ENCODE results near the gene SIGLEC10.
"Not testable (repeated sequence)": the region's sequence is repeated elsewhere in the genome, so short reads cannot be mapped to it uniquely, and the experiment has no call there.

Gene SIGLEC10, protein sequence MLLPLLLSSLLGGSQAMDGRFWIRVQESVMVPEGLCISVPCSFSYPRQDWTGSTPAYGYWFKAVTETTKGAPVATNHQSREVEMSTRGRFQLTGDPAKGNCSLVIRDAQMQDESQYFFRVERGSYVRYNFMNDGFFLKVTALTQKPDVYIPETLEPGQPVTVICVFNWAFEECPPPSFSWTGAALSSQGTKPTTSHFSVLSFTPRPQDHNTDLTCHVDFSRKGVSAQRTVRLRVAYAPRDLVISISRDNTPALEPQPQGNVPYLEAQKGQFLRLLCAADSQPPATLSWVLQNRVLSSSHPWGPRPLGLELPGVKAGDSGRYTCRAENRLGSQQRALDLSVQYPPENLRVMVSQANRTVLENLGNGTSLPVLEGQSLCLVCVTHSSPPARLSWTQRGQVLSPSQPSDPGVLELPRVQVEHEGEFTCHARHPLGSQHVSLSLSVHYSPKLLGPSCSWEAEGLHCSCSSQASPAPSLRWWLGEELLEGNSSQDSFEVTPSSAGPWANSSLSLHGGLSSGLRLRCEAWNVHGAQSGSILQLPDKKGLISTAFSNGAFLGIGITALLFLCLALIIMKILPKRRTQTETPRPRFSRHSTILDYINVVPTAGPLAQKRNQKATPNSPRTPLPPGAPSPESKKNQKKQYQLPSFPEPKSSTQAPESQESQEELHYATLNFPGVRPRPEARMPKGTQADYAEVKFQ

DNA sequence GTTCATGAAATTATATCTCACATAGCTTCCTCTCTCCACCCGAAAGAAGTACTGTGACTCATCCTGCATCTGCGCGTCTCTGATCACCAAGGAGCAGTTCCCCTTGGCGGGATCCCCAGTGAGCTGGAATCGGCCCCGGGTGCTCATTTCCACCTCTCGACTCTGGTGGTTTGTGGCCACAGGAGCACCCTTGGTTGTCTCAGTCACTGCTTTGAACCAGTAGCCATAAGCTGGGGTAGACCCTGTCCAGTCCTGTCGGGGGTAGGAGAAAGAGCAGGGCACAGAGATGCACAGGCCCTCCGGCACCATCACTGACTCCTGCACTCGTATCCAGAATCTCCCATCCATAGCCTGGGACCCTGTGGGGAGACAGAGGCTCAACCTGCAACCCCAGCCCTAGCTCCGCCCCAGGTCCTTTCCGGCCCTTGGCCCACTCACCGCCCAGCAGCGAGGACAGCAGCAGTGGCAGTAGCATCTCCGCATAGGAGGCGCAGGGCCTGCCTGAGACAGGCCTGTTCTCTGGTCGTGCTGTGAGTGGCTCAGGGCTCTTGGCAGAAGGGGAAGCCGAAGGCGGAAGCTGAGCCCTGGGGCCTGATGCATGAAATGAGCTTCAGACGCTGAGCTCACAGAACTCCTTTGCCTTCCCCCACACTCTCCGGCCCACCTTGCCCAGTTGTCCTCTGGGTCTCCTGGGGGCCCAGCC is at the start of gene SIGLEC10:
SIGLEC10 (minus strand) TSS at position 536 of the 703 bp plus-strand sequence; CDS start at position 475, 61 bp downstream.
- DNase-seq = no peak

DNA sequence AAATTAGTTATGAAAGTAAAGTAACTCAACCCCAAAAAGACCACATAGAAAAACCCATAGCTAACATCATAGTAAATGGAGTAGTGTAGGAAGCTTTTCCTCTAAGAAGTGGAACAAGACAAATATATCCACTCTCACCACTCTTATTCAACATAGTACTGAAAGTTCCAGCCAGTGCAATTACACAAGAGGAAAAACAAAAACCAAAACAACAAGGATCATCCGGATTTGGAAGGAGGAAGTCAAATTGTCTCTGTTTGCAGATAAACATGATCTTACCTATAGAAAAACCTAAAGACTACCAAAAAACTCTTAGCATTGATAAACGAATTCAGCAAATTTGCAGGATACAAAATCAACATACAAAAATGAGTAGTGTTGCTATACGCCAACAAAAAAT is 49.3 kb upstream of the SIGLEC10 start:
- DNase-seq = no peak

DNA sequence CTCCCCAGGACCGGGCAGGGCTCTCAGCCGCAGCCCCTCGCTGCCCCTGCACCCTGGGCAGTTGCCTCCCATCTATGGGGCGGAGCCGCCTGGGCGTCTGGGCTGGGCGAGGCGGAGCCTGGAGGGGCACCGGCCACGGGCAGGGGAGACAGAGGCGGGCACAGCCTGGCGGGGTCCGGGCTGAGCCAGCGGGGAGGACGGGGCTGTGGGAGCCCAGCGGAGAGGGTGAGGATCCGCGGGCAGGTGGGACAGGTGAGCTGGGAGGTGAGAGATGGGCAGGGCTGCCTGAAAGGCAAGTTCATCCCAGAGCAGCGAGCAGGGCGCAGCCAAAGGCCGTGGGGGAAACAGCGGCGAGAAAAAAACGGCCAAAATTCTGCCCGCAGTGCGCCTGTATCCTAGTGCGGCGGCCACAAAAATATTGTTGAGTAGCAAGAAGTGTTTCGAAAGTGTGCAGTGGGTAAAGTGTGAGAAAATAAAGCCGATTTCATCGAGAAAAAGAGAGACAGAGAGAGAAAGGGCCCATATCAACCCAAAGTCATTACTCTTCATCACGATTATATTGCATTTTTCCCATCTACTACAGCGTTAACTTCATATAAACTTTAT is 46.6 kb upstream of the SIGLEC10 start:
- DNase-seq = not testable (repeated sequence)

DNA sequence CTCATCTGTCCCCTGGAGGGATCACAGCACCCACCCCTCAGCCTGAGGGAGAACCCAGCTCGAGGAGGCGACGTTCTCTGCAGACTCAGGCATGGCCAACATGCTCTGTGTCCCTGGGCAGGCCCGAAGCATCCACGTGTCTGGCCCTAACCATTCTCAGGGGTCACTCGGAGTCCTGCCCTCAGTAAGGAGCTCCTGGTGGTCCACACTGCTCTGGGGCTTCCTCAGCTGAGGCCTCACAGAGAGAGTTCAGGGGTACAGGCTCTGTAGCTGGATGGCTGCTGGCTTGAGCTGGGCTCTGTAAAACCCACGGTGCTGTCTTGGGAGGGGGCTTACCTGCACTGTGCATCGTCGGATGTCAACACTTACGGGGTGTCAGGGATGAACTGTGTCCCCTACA is 45.2 kb upstream of the SIGLEC10 start:
- no peak for DNase-seq

DNA sequence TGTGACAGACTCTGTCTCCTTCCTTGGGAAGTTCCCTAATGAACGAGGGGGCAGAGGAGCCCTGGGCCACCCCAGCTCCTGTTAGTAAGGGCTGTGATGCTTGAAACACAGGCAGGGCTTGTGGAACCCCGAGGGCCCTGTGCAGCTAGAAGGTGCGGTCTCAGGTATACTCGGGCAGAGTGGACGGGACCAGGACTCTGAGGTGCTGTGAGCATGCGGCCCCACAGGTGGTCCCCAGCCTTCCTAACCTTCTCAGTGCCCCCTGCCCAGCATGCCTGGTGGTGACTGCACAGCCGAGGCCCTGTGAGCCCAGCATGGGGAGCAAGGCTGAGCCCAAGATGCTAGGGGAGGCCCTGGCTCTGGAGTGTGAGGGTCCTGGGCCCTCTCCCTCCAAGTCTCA is 44.8 kb upstream of the SIGLEC10 start:
- DNase-seq = no peak

DNA sequence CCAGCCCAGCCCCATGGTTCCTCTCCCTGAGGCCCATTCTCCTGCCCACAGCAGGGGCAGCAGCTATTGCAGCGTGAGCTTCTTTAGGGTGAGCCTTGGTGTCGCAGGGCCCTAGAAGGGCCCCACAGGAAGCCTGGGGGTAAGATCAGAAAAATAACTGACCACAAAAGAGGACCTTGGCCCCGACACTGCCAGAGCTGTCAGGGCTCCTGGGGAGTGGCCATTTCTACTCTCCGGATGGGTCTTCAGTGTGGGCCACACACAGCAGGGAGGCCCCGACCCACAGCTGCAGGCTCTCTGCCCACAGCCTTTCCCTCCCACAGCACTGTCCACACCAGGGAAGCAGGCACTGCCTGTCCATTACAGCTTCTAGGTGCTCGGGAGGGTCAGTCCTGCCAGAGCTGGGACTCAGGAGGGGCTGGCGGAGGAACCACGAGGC is 44.3 kb upstream of the SIGLEC10 start:
- DNase-seq = no peak

DNA sequence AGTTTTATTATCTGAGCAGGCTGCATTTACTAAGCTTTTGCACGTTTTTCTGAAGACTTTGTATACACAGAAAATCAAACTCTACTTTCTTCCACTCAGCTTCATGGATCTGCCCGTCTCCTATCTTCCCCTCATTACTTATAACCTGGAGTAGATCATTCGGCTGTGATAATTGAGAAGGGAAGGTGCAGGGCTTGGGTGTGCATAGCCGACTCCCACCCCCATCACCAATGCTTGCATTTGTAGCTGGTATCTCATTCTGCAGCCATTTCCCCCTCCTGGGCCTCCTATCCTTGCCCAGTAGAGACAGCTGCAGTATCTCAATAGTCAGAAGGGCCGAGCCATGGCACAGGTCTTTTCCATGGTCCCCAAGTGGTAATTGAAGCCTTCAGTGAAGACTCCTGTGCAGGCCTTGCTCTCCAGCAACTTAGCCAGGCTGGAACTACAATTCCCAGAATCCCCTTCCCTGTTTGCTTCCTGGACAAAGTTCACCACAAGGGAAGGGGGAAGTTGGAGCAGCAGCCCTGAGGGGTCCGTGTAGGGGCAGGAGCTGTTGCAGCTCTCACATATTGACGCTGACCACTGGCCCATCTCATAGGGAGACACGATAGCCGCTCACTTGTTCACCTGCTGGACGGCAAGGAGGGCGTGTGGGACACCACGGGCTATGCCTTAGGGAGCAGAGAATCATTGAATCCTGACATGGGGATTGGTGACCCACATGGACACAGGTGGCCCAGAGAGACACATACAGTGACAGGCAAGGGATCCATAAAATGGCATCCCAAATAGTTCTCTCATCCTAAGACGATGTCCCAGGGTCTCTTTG is 42.9 kb upstream of the SIGLEC10 start:
- no peak for DNase-seq

DNA sequence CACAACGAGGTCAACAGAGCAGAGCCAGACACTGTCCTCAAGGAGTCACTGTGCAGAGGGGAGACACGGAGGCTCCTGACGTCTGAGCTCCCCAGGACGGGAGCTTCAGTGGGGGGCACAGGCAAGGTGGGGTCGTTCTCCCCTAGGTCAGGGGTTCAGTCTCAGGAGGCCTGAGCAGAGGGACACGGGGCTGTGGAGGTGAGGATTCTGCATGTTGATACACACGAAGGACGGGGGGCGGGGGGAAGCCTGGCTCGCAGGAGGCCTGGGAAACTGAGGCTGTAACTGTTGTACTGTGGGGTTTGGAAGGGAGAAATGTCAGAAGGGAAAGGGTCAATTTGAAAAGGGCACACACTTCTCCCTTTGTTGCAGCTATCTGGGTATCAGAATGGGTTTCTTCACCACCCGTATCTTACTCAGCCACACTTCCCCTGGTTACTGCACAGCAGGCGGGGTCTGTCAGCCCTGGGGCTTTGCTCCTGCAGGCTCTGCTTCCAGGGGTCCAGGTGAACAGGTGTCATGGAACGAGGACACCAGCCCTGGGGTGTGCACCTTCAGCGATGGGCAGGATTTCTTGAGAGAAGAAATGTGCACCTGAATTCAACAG is 41.6 kb upstream of the SIGLEC10 start:
- DNase-seq = no peak

DNA sequence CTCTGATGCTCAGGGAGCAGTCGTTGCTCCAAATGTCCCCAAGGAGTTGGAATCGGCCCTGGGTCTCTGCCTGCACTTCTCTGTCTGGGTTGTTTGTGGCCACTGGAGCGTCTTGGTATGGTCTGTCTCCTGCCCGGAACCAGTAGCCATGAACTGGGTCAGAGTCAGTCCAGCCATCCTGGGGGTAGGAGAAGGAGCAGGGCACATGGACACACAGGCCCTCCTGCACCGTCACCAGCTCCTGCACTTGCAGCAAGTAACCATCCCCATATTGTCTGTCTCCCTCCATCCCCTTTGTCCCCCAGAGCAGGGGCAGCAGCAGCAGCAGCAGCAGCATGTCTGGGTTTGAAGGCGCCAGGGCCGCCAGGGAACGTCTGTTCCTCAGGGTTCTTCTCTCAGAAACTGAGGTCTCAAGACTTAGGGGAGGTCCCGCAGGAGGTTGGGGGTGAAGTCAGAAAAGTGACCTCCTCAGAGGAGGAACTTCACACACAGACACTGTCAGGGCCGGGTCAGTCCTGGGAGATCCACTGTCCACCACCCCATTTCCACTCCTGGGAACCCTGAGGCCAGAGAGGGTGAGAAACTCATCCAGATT is 40.7 kb upstream of the SIGLEC10 start, which contains the start of gene SIGLEC8:
SIGLEC8 (minus strand) TSS at position 404 of the 595 bp plus-strand sequence; CDS start at position 337, 67 bp downstream.
- no peak for DNase-seq

DNA sequence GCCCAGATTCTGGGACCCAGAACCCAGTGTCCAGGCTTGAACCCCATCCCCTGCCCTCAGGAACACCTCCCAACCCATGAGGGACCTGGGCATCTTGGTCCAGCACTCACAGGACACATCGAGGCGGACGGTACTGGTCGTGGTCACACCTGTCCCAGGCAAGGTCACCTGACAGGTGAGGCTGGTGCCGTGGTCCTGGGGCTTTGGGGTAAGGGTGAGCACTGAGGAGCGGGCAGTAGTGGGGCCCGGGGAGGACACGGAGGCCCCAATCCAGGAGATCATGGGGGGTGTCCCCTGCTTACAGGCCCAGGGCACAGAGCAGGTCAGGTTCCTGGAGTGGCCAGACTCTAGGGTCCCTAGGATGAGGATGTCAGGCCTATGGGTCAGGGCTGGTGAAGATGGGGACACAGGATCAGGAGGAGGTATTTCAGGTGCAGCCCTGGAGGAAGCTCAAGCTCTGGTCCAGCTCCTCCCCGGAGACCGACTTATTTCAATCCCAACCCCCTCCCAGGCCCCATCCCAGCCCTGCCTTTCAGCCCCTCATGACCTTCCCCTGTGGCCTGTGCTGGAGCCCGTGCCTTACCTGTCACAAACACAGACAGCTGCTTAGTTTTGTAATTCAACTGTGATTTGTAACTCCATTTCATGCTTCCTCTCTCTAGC is 40.0 kb upstream of the SIGLEC10 start:
- no peak for DNase-seq

DNA sequence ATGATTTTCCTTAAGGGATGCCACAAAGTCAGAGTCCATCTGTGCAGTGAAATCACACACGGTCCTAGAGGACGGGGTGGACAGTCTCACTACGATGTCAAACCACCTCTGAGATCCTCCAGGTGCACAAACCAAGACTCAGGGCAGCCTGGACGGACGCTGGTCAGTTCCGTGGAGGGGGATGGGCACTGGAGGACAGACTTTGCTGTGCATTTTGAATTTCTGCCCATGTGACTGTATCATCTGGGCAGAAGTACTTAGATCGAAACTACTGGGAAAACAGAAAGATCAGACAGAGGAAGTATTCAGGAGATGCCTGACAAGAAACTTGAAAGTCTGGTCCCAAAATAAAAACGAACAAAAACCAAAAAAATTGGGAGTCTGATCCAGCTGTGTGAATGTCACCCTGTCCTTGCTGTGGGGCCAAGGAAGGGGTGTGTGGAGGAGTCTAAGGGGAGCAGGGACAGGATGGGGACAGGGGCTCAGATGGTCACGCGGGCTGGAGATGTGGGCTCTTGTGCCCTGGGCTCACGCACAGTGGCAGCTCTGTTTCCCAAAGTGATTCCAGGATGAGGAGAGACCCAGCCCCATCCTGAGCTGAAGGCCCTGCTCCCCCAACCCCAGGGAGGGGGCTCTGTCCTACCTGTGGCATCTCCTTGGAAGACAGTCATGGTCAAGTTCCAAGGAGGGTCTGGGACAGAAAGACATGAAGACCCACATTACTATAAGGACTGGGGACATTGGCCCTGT is 39.3 kb upstream of the SIGLEC10 start:
- DNase-seq = no peak

DNA sequence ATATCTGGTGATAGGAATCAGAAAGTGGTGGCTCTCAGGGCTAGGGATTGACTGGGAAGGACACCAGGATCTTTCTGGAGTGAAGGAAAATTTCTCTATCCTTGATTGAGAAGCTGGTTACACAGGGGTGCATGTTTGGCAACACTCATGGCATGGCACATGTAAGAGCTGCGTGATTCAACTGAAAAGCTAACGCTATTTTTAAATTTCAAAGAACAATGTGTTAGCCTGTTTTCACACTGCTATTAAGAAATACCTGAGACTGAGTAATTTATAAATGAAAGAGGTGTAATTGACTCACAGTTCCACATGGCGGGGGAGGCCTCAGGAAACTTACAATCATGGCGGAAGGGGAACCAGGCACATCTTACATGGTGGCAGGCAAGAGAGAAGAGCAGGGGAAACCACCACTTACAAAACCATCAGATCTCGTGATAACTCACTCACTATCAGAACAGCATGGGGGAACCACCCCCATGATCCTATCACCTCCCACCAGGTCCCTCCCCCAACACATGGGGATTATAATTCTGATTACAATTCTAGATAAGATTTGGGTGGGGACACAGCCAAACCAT is 33.4 kb upstream of the SIGLEC10 start:
- DNase-seq = no peak

DNA sequence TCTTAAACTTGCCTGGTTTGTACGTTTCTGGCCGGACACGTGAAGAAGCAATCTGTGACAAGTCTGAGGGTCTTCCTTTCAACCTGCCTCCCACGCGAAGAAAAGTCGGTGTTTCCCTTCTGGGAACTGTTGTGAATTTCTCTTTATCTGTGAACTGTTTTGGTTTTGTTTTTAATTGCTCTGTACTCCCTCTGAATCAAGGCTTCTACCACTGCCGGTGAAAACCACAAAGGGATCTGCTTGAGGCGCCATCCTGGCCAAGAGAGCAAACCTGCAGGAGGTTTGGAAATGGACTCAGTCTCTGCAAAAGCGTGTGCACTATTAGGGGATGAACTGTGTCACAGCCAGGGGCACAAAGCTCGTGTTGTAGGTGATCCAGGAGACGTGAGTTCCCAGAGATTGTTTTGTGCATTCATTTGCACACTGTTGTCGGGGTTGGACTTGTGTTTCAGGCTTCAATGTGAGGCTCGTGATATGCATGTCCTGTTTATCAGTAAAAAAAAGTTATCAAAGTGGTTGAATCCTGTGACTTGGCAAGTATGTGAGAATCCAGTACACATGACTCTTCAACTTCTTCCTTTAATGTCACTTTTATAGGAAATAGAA is 31.1 kb upstream of the SIGLEC10 start:
- DNase-seq = no peak

DNA sequence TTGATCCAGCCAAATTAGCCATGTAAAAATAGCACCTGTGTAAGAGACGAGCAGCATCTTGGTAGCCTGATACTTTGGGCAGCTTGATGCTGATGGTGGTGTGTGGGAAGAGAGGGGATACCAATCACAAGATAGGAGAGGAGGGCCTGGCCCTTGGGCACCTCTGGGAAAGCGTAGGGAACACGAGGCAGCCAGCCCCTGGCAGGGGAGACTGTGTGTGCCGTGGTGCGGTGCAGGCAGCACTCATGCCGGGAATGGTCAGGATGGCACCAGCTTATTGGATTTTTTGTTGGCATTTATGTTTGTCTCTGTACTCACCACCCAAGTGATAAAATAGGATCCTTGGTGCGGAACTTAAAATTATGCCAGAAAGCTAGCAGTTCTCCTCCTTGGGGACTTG is 30.6 kb upstream of the SIGLEC10 start:
- DNase-seq = no peak

DNA sequence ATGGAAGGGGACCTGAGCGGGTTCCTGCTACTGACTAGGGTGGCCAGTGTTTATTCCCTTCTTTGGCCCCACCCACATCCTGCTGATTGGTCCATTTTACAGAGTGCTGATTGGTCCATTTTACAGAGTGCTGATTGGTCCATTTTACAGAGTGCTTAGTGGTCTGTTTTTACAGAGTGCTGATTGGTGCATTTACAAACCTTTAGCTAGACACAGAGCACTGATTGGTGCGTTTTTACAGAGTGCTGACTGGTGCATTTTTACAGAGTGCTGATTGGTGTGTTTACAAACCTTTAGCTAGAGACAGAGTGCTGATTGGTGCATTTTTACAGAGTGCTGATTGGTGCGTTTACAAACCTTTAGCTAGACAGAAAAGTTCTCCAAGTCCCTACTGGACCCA is 30.1 kb upstream of the SIGLEC10 start:
- not testable (repeated sequence) for DNase-seq

DNA sequence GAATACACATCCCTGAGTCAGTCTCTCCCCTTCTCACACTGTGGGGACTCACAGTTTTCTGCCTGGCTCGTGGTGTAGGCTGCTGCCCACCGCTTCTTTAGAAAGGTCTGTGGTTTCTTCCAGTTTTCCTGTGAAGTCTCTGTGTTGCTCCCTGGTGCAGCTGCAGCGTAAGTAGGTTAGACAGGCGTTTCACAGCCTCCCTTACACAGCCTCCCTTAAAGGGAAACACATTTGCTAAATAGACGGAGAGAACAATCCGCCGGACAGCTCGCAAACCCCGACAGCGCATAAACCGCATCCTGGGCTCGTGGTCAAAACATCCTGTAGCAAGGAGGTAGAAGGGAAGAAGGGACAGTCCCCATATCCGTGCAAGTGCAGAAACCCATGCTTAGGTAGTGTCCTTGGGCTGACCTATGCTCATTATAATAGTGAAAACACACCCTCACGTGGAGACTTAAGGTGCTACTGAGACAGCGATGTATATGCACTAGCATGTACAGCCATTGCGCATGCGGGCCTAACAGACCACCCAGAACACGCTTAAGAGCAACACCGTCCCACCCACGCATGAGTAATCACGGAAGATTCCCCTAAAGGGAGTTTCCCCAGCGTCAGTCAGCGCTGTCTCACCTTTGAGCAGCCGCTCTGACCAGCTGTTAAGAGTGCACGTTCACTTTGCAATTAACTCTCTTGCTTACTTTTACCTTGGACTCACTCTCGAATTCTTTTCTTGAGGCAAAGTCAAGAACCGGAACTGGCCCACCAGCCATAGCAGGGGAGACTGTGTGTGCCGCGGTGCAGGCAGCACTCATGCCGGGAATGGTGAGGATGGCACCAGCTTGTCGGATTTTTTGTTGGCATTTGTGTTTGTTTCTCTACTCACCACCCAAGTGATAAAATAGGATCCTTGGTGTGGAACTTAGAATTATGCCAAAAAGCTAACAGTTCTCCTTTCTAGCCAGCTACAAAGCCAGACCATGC is 24.3 kb upstream of the SIGLEC10 start:
- no peak for DNase-seq

DNA sequence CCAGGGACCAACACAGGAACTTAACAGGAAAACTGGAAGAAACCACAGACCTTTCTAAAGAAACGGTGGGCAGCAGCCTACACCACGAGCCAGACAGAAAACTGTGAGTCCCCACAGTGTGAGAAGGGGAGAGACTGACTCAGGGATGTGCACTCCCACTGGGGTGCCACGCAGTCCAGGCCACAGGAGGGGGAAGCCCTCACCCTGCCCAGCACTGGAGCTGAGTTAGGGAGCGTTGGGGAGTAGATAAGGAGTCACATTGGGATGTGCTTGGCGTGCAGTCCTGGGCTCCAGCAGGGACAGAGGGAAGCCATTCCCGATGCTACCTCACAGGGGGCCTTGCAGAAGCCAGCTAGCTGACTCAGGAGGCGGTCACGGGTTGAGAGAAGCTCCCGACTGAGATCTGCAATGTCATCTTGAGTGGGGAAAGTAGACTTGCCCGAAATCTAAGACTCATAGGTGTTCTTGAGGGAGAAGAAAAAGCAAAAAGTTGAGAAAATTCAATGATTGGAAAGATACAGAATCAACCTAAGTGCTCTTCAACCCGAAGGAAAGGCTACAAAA is 23.5 kb upstream of the SIGLEC10 start:
- no peak for DNase-seq

DNA sequence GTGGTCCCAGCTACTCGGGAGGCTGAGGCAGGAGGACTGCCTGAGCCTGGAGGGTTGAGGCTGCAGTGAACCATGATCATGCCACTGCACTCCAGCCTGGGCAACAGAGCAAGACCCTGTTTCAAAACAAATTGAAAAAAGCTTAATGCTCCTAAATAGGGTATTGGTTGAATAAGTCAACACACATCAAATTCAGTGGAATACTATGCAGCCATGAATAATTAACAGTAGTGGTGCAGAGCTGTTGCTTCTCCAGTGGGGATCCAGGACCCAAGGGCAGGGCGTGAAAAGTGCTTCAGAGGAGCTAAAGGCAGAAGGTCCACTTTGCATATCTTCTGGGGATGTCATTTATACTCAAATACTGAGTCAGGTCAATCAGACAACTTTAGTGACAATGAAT is 22.6 kb upstream of the SIGLEC10 start:
- no peak for DNase-seq
